HepG2 (cell line): Measurements from ENCODE around the gene SNRNP200.

Source experiments
- EHMT2 ChIP-seq: fragments of 200-600 bp; sonication (generic); IDR thresholded peaks from 2 replicates; pipeline ENCODE4 v1.7.0; 2017; ENCODE audit warnings: antibody characterized with exemption, low read depth, low read length, borderline replicate concordance
- FOXJ3 ChIP-seq: sonication (generic); formaldehyde crosslinking; IDR thresholded peaks from 2 replicates; pipeline ENCODE4 v1.4.0; 2020; ENCODE audit warnings: missing genetic modification reagents, mild to moderate bottlenecking, borderline replicate concordance
- JUND ChIP-seq: sonication (generic); formaldehyde crosslinking; IDR thresholded peaks from 2 replicates; pipeline ENCODE4 v1.8.0; 2022; ENCODE audit warnings: mild to moderate bottlenecking, missing genetic modification reagents
- POLR2A ChIP-seq, 2 experiments: IDR thresholded peaks; 2 replicates each; pipeline ENCODE4 v1.6.1; 2011; ENCODE audit warnings: low read depth in 2 of 2, low read length in 2 of 2, mild to moderate bottlenecking in 1 of 2, moderate library complexity in 1 of 2; ENCODE audit not compliant: insufficient read depth in 1 of 2
- RELA ChIP-seq: sonication (generic); formaldehyde crosslinking; IDR thresholded peaks from 2 replicates; pipeline ENCODE4 v1.4.0; 2020; ENCODE audit warnings: missing genetic modification reagents
- SOX6 ChIP-seq, 2 experiments: fragments of 450-650 bp in 1 of 2; sonication (generic) in 1 of 2; formaldehyde crosslinking in 1 of 2; IDR thresholded peaks; 2 replicates each; pipeline versions ENCODE4 v1.4.0 to v1.6.1; 2017 to 2020; ENCODE audit warnings: antibody characterized with exemption in 1 of 2, mild to moderate bottlenecking in 1 of 2, missing genetic modification reagents in 1 of 2
- SRSF1 ChIP-seq: fragments of 200-400 bp; formaldehyde crosslinking; optimal IDR thresholded peaks from 2 replicates; pipeline ENCODE3; 2017; ENCODE audit warnings: mild to moderate bottlenecking, low read depth, low read length, moderate library complexity
- ZNF143 ChIP-seq: sonication (generic); formaldehyde crosslinking; IDR thresholded peaks from 2 replicates; pipeline ENCODE4 v1.4.0; 2020; ENCODE audit warnings: missing genetic modification reagents

DNA sequence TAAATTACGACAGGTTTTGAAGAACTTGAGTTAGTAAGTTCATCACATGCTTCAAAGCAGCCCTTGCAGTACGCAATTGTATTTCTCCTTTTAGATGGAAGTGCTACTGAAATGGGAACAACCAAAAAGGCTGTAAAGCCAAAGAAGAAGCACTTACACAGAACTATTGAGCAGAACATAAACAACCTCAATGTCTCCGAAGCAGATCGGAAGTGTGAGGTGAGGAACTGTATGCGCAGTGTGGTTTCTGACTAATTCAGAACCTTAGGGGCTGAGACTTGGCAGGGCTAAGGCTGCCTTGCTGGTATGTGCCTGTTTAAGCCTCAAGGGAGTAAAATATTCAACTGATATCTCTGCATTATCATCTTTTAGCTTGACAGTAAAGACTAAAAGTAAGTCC lies 38.7 kb upstream of the SNRNP200 start:
- TF ChIP-seq JUND (CRISPR knock-in tag) (no peak), EHMT2 (no peak), ZNF143 (no peak), RELA (no peak), SRSF1 (no peak), POLR2A (IDR thresholded peaks at IDR 0.05; ENCODE audit: insufficient read depth in 1 of 2, low read depth in 2 of 2, low read length in 2 of 2) (no peak), FOXJ3 (CRISPR knock-in tag) (no peak), SOX6 (IDR thresholded peaks at IDR 0.05) (no peak), SOX6 (CRISPR knock-in tag; IDR thresholded peaks at IDR 0.05) (no peak)
